ENCODE measurements around the gene KLHL25. TPM values are rescaled to one million over a fixed set of nuclear protein-coding genes. Genes with fewer than 3 reads are reported as not detected.

The KLHL25 gene
- total RNA-seq, 1 donor from 2014 or later: 19.3 TPM

DNA sequence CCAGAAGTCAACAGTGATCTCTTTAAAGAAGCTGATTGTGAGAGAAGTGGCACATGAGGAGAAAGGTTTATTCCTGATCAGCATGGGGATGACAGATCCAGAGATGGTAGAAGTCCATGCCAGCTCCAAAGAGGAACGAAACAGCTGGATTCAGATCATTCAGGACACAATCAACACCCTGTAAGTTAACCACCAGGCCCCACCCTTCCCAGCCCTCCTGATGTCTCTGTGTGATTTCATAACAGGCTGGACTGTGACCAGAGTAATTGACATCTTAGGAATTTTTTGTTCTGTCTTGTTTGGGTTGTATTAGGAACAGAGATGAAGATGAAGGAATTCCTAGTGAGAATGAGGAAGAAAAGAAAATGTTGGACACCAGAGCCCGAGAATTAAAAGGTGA lies 67.7 kb downstream of the KLHL25 start:
- no peak for DNase-seq (ENCODE audit: low read depth, low spot score)
- H3K27me3 Mint-ChIP-seq (ENCODE audit: low read depth): no peaks in the 10 kb centered on the region
- H3K36me3 Mint-ChIP-seq (ENCODE audit: low read depth): peaks cover 14% of the 10 kb centered on the region
- H3K27ac Mint-ChIP-seq (ENCODE audit: unreplicated experiment): no peak overlapping the region
- no peak overlapping the region for H3K4me3 Mint-ChIP-seq
- no peak for TF ChIP-seq CTCF (conservative IDR thresholded peaks at IDR 0.05)
- no peaks in the 10 kb centered on the region for H3K9me3 Mint-ChIP-seq
- H3K4me1 Mint-ChIP-seq: peaks cover 6% of the 10 kb centered on the region

DNA sequence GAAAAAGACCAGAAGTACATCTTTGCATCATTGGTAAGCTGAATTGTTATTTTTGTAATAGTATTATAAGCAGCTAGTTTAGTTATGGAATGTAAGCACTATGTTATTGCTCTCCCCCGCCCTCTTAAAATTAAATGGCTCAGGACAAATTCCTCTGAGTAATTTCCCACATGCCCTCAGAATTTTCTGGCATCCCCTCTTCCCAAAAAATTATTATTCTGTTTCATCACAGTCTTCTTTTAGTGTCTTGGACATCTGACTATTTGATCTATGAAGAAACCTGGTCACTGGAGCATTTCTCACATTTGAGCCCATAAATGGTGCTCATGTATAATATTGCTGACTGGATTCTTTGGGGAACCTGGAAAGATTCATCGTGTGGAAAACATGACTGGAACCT lies 68.3 kb downstream of the KLHL25 start:
- no peak for DNase-seq (ENCODE audit: low read depth, low spot score)
- no peaks in the 10 kb centered on the region for H3K9me3 Mint-ChIP-seq
- no peak overlapping the region for H3K4me3 Mint-ChIP-seq
- peaks cover 11% of the 10 kb centered on the region for H3K36me3 Mint-ChIP-seq (ENCODE audit: low read depth)
- no peak for TF ChIP-seq CTCF (conservative IDR thresholded peaks at IDR 0.05)
- no peaks in the 10 kb centered on the region for H3K27me3 Mint-ChIP-seq (ENCODE audit: low read depth)
- peaks cover 6% of the 10 kb centered on the region for H3K4me1 Mint-ChIP-seq
- H3K27ac Mint-ChIP-seq (ENCODE audit: unreplicated experiment): no peak overlapping the region

- Mint-ChIP-seq H3K4me3 (no peak overlapping the region), H3K27me3 (ENCODE audit: low read depth) (no peaks in the 10 kb centered on the region), H3K36me3 (ENCODE audit: low read depth) (peaks cover 9% of the 10 kb centered on the region), H3K4me1 (peaks cover 5% of the 10 kb centered on the region), H3K27ac (ENCODE audit: unreplicated experiment) (no peak overlapping the region), H3K9me3 (no peaks in the 10 kb centered on the region)
- DNase-seq (ENCODE audit: low read depth, low spot score): no peak
- no peak for TF ChIP-seq CTCF (conservative IDR thresholded peaks at IDR 0.05)
These were observed 69.2 kb downstream of the KLHL25 start for GRCh38 chr15:85725564-85725963.

DNA sequence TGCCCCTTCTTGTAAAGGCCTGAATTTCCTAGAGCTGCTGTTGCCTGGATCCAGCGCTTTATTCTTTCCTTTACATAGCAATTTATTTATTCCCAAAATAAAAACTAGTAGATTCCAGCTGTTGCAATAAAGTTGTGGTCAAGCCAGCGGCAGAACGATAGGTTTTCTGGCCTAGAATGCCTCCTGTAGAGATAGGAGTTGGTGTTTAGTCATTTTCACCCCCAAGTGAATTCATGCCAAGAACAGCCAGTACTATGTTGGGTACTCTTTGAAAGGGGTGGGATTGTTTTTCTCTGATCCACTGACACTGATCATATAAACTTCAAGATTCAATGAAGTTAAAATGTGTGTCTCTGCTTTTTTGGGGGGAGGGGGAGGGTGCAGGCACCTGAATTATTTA lies 69.7 kb downstream of the KLHL25 start:
- no peak for TF ChIP-seq CTCF (conservative IDR thresholded peaks at IDR 0.05)
- peaks cover 3% of the 10 kb centered on the region for H3K36me3 Mint-ChIP-seq (ENCODE audit: low read depth)
- DNase-seq (ENCODE audit: low read depth, low spot score): no peak
- no peak overlapping the region for H3K4me3 Mint-ChIP-seq
- no peak overlapping the region for H3K27ac Mint-ChIP-seq (ENCODE audit: unreplicated experiment)
- no peaks in the 10 kb centered on the region for H3K9me3 Mint-ChIP-seq
- H3K27me3 Mint-ChIP-seq (ENCODE audit: low read depth): no peaks in the 10 kb centered on the region
- H3K4me1 Mint-ChIP-seq: no peaks in the 10 kb centered on the region

DNA sequence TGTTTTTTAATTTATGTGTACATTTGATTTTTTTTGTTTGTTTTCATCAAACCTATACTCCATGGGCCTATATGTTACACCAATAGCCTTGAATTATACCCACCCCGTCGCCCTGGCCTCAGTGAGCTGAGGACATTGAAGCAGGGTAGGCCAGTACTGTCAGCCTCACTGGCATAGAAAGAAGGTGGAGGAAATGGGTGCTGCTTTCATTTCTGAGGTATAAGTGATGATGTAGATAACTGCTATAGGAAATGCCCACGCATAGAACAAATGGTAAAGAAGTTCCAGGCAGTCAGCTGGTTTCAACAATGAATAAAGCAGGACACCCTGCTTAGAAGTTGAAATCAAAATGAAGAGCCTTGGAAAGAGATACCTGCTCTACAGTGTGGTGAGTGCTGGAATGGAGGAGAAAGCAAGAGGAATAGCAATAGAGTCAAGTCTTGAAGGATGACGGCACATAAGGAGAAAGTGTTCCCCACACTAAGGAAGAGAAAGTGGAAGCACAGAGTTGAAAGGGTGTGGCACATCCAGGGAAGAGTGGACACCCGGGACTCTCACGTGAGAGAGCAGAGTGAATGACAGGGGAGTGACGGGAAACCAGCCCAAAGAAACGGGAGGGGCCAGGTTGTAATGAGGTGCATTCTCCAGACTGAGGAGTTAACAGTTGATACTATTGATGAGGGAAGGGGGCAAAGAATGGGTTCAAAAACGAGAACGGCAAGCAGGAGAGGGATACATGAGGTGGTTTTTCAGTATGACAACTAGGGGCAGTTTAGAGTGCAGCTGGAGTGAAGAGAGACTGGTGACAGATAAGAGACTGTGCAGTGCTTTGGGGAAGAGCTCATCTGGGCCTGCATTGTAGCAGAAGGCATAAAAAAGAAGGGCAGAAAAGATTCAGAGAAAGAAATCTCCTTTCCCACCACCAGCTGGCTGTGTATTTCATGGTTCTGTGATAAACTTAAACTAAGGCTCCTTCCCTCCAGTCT lies 70.5 kb downstream of the KLHL25 start:
- H3K4me1 Mint-ChIP-seq: no peaks in the 10 kb centered on the region

More for the DNA sequence above, 70.5 kb downstream of the KLHL25 start:
- H3K4me3 Mint-ChIP-seq: no peak overlapping the region
- peaks cover 3% of the 10 kb centered on the region for H3K36me3 Mint-ChIP-seq (ENCODE audit: low read depth)
- TF ChIP-seq CTCF (conservative IDR thresholded peaks at IDR 0.05): no peak
- no peak for DNase-seq (ENCODE audit: low read depth, low spot score)
- H3K9me3 Mint-ChIP-seq: no peaks in the 10 kb centered on the region
- H3K27ac Mint-ChIP-seq (ENCODE audit: unreplicated experiment): no peak overlapping the region
- no peaks in the 10 kb centered on the region for H3K27me3 Mint-ChIP-seq (ENCODE audit: low read depth)
